H1 (cell line): Measurements from ENCODE around the gene TDRD12.
"Not testable (repeated sequence)": the region's sequence is repeated elsewhere in the genome, so short reads cannot be mapped to it uniquely, and the experiment has no call there.

Experiments
- ASH2L ChIP-seq: fragments of 200-600, 300-600 bp; sonication (generic); IDR thresholded peaks from one replicate; pipeline ENCODE4 v1.7.1; 2017; ENCODE audit warnings: low read length
- CTCF ChIP-seq, 3 experiments: IDR thresholded peaks; 1 replicate in 2 of 3; 2 replicates in 1 of 3; pipeline versions ENCODE4 v1.5.1 to v1.6.1; 2011; ENCODE audit warnings: low read length in 3 of 3, mild to moderate bottlenecking in 3 of 3, inconsistent platforms in 2 of 3, low read depth in 1 of 3, moderate library complexity in 1 of 3; ENCODE audit not compliant: insufficient read depth in 1 of 3; ENCODE audit errors: control extremely low read depth in 1 of 3
- FOSL1 ChIP-seq: IDR thresholded peaks from 2 replicates; pipeline ENCODE4 v1.6.1; 2011; ENCODE audit warnings: mild to moderate bottlenecking, low read depth, low read length, moderate library complexity; ENCODE audit not compliant: insufficient read depth
- HDAC2 ChIP-seq, 2 experiments: fragments of 300-600 bp in 1 of 2; sonication (generic) in 1 of 2; IDR thresholded peaks; 2 replicates each; pipeline ENCODE4 v1.6.1; 2011 to 2012; ENCODE audit warnings: low read depth in 2 of 2, low read length in 2 of 2, mild to moderate bottlenecking in 2 of 2, moderate library complexity in 2 of 2, borderline replicate concordance in 1 of 2, inconsistent platforms in 1 of 2
- POLR2A ChIP-seq, 2 experiments: IDR thresholded peaks; 1 replicate in 1 of 2; 2 replicates in 1 of 2; pipeline ENCODE4 v1.6.1; 2011; ENCODE audit warnings: low read depth in 2 of 2, low read length in 2 of 2, mild to moderate bottlenecking in 2 of 2; ENCODE audit errors: control extremely low read depth in 1 of 2
- POLR2AphosphoS5 ChIP-seq: IDR thresholded peaks from 2 replicates; pipeline ENCODE4 v1.6.1; 2011; ENCODE audit warnings: low read depth, low read length
- POU5F1 ChIP-seq: IDR thresholded peaks from 2 replicates; pipeline ENCODE4 v1.6.1; 2011; ENCODE audit warnings: low read depth, mild to moderate bottlenecking, low read length, moderate library complexity
- RAD21 ChIP-seq, 2 experiments: IDR thresholded peaks in 1 of 2; conservative IDR thresholded peaks in 1 of 2; 2 replicates each; pipeline ENCODE4 v1.6.1; 2011; ENCODE audit warnings: low read depth in 2 of 2, low read length in 2 of 2, improper control_type of control experiment in 1 of 2, inconsistent platforms in 1 of 2, mild to moderate bottlenecking in 1 of 2, moderate library complexity in 1 of 2
- RFX5 ChIP-seq: IDR thresholded peaks from 2 replicates; pipeline ENCODE4 v1.6.1; 2011; ENCODE audit warnings: low read depth, low read length, improper control_type of control experiment, borderline replicate concordance
- SIRT6 ChIP-seq: IDR thresholded peaks from one replicate; pipeline ENCODE4 v1.7.1; 2012; ENCODE audit warnings: low read length, inconsistent platforms
- SIX5 ChIP-seq: IDR thresholded peaks from 2 replicates; pipeline ENCODE4 v1.6.1; 2011; ENCODE audit warnings: mild to moderate bottlenecking, low read depth, low read length
- TAF1 ChIP-seq: IDR thresholded peaks from 2 replicates; pipeline ENCODE4 v1.6.1; 2011; ENCODE audit warnings: mild to moderate bottlenecking, low read depth, low read length
- USF2 ChIP-seq: IDR thresholded peaks from 2 replicates; pipeline ENCODE4 v1.6.1; 2011; ENCODE audit warnings: low read length, improper control_type of control experiment

- not testable (repeated sequence) for TF ChIP-seq RFX5; FOSL1; POLR2A (IDR thresholded peaks at IDR 0.05; ENCODE audit: control extremely low read depth in 1 of 2, low read depth in 2 of 2, low read length in 2 of 2); POU5F1; SIRT6; CTCF (IDR thresholded peaks at IDR 0.05; ENCODE audit: control extremely low read depth in 1 of 3, insufficient read depth in 1 of 3, low read depth in 1 of 3, low read length in 3 of 3); USF2; SIX5; POLR2AphosphoS5; ASH2L; RAD21 (IDR thresholded peaks at IDR 0.05 in 1 of 2, conservative IDR thresholded peaks at IDR 0.05 in 1 of 2; ENCODE audit: low read depth in 2 of 2, low read length in 2 of 2); HDAC2 (IDR thresholded peaks at IDR 0.05; ENCODE audit: borderline replicate concordance in 1 of 2, low read depth in 2 of 2, low read length in 2 of 2); TAF1
Measured at GRCh38 chr19:32700129-32700528, 19.4 kb upstream of the TDRD12 start.
